A549 (cell line): ENCODE measurements around the gene WDR82. TPM values are rescaled to one million over a fixed set of nuclear protein-coding genes. Genes with fewer than 3 reads are reported as not detected.

ENCODE experiments used
- ATAC-seq, 2 experiments: fragments of 200-7000 bp in 1 of 2; fragments of >200 bp in 1 of 2; cut with Nextera tagmentation in 1 of 2; cut with Tn5 transposase in 1 of 2; 3 replicates each; pipeline versions ENCODE4 v1.8.0 to v1.9.1; 2018 to 2020; ENCODE audit warnings: mild to moderate bottlenecking in 1 of 2, moderate library complexity in 1 of 2
- CTCF ChIA-PET: fragments of 300-600 bp; sonication (Branson Sonifier 250); formaldehyde crosslinking; extraction: SDS; loops from one replicate; lab custom pipeline; 2021; ENCODE audit warnings: antibody characterized with exemption, inconsistent platforms; lab: Yijun Ruan, JAX
- POLR2A ChIA-PET: fragments of 350-600 bp; formaldehyde crosslinking; extraction: SDS; loops from one replicate; lab custom pipeline; 2021; ENCODE audit warnings: antibody characterized with exemption, inconsistent platforms; lab: Yijun Ruan, JAX
- DNase-seq, 2 experiments: peaks; one replicate each; pipeline versions ENCODE4 v3.0.0 to v3.0.0-alpha.2; 2011 to 2016; ENCODE audit warnings: low read depth in 1 of 2, low spot score in 1 of 2
- FAIRE-seq: peaks from 2 replicates; lab custom pipeline; 2011; peaks lifted over from hg19 to GRCh38; lab: Jason Lieb, UNC
- H3K27ac ChIP-seq, 2 experiments: fragments of >200 bp; sonication (Bioruptor Twin); formaldehyde crosslinking; 3 replicates each; pipeline ENCODE4 v1.5.1; 2016 to 2017
- H3K4me1 ChIP-seq: fragments of >200 bp; sonication (Bioruptor Twin); formaldehyde crosslinking; 3 replicates; pipeline ENCODE4 v1.6.1; 2016
- H3K4me2 ChIP-seq: fragments of >200 bp; sonication (Bioruptor Twin); formaldehyde crosslinking; 3 replicates; pipeline ENCODE4 v1.6.1; 2016
- H3K4me3 ChIP-seq: fragments of >200 bp; sonication (Bioruptor Twin); formaldehyde crosslinking; 3 replicates; pipeline ENCODE4 v1.5.1; 2016
- H3K9me3 ChIP-seq: fragments of >200 bp; sonication (Bioruptor Twin); formaldehyde crosslinking; 3 replicates; pipeline ENCODE4 v1.6.1; 2016
- BCL3 ChIP-seq: fragments of >200 bp; sonication (Bioruptor Twin); formaldehyde crosslinking; IDR thresholded peaks from 3 replicates; pipeline ENCODE4 v1.6.1; 2016
- CHD2 ChIP-seq: fragments of 150-350 bp; IDR thresholded peaks from 2 replicates; pipeline ENCODE4 v1.6.1; 2014; ENCODE audit warnings: low read length; ENCODE audit not compliant: partially characterized antibody
- CHD4 ChIP-seq: fragments of 200-600 bp; sonication (generic); IDR thresholded peaks from 2 replicates; pipeline ENCODE4 v1.6.1; 2016; ENCODE audit warnings: antibody characterized with exemption, mild to moderate bottlenecking, borderline replicate concordance
- CTCF ChIP-seq: fragments of >200 bp; sonication (Bioruptor Twin); formaldehyde crosslinking; IDR thresholded peaks from 3 replicates; pipeline ENCODE4 v1.5.1; 2016
- EHF ChIP-seq: fragments of 250-450 bp; sonication (Bioruptor Pico); IDR thresholded peaks from 2 replicates; pipeline ENCODE4 v1.5.0; 2020; ENCODE audit warnings: mild to moderate bottlenecking
- EHMT2 ChIP-seq: fragments of 200-600 bp; sonication (generic); IDR thresholded peaks from 2 replicates; pipeline ENCODE4 v1.6.1; 2016; ENCODE audit warnings: antibody characterized with exemption, low read depth, mild to moderate bottlenecking, moderate library complexity
- EP300 ChIP-seq, 2 experiments: fragments of >200 bp; sonication (Bioruptor Twin); formaldehyde crosslinking; IDR thresholded peaks; 2 replicates in 1 of 2; 3 replicates in 1 of 2; pipeline ENCODE4 v1.6.1; 2016 to 2017
- FOSB ChIP-seq: fragments of 250-450 bp; sonication (Bioruptor Pico); IDR thresholded peaks from 2 replicates; pipeline ENCODE4 v1.5.0; 2020; ENCODE audit warnings: mild to moderate bottlenecking, moderate library complexity
- FOSL2 ChIP-seq, 2 experiments: fragments of 450-650 bp in 1 of 2; fragments of >200 bp in 1 of 2; sonication (Bioruptor Twin) in 1 of 2; formaldehyde crosslinking; IDR thresholded peaks; 2 replicates each; pipeline versions ENCODE4 v1.5.0 to v1.6.1; 2016 to 2020; ENCODE audit warnings: mild to moderate bottlenecking in 1 of 2, moderate library complexity in 1 of 2
- FOXS1 ChIP-seq: fragments of 250-450 bp; sonication (Bioruptor Pico); IDR thresholded peaks from 2 replicates; pipeline ENCODE4 v1.5.0; 2020; ENCODE audit warnings: mild to moderate bottlenecking, moderate library complexity
- GATA3 ChIP-seq: IDR thresholded peaks from 2 replicates; pipeline ENCODE4 v1.6.1; 2012; ENCODE audit warnings: borderline replicate concordance
- HEYL ChIP-seq: fragments of 250-450 bp; sonication (Bioruptor Pico); IDR thresholded peaks from 2 replicates; pipeline ENCODE4 v1.8.0; 2021; ENCODE audit warnings: mild to moderate bottlenecking, moderate library complexity
- HMGXB4 ChIP-seq: fragments of 250-450 bp; sonication (Bioruptor Pico); IDR thresholded peaks from 2 replicates; pipeline ENCODE4 v1.5.0; 2021; ENCODE audit warnings: mild to moderate bottlenecking, moderate library complexity, borderline replicate concordance
- JUNB ChIP-seq: fragments of >200 bp; sonication (Bioruptor Twin); formaldehyde crosslinking; IDR thresholded peaks from 2 replicates; pipeline ENCODE4 v1.6.1; 2016
- KDM1A ChIP-seq: fragments of 200-600 bp; sonication (generic); IDR thresholded peaks from 2 replicates; pipeline ENCODE4 v1.6.1; 2016; ENCODE audit warnings: low read depth, mild to moderate bottlenecking
- KDM5A ChIP-seq: fragments of 200-600 bp; sonication (generic); IDR thresholded peaks from 2 replicates; pipeline ENCODE4 v1.6.1; 2016; ENCODE audit warnings: antibody characterized with exemption, mild to moderate bottlenecking
- MAX ChIP-seq: IDR thresholded peaks from 2 replicates; pipeline ENCODE4 v1.6.1; 2012
- NPAS2 ChIP-seq: fragments of 250-450 bp; sonication (Bioruptor Pico); IDR thresholded peaks from 2 replicates; pipeline ENCODE4 v1.8.0; 2022; ENCODE audit warnings: mild to moderate bottlenecking, moderate library complexity, borderline replicate concordance
- NR3C1 ChIP-seq: fragments of >200 bp; sonication (Bioruptor Twin); formaldehyde crosslinking; IDR thresholded peaks from 3 replicates; pipeline ENCODE4 v1.6.1; 2017
- PBX3 ChIP-seq: IDR thresholded peaks from 2 replicates; pipeline ENCODE4 v1.6.1; 2012
- PHF8 ChIP-seq: fragments of 200-600 bp; sonication (generic); IDR thresholded peaks from 2 replicates; pipeline ENCODE4 v1.6.1; 2016; ENCODE audit warnings: low read depth, mild to moderate bottlenecking, antibody characterized with exemption, moderate library complexity, borderline replicate concordance
- RARB ChIP-seq: fragments of 250-450 bp; sonication (Bioruptor Pico); IDR thresholded peaks from 2 replicates; pipeline ENCODE4 v1.8.0; 2021; ENCODE audit warnings: mild to moderate bottlenecking, moderate library complexity
- SREBF2 ChIP-seq: fragments of 450-650 bp; IDR thresholded peaks from 2 replicates; pipeline ENCODE4 v1.6.1; 2014; ENCODE audit warnings: mild to moderate bottlenecking, moderate library complexity
- TP53 ChIP-seq: fragments of 250-450 bp; sonication (Bioruptor Pico); IDR thresholded peaks from 2 replicates; pipeline ENCODE4 v1.5.0; 2021; ENCODE audit warnings: mild to moderate bottlenecking, moderate library complexity
- ZC3H11A ChIP-seq: fragments of 450-650 bp; IDR thresholded peaks from 2 replicates; pipeline ENCODE4 v1.6.1; 2014; ENCODE audit warnings: antibody characterized with exemption, mild to moderate bottlenecking
- ZSCAN20 ChIP-seq: fragments of 250-450 bp; sonication (Bioruptor Pico); IDR thresholded peaks from 2 replicates; pipeline ENCODE4 v1.8.0; 2022; ENCODE audit warnings: mild to moderate bottlenecking, moderate library complexity
- WGBS: methylation state at CpG from one replicate; pipeline ENCODE4 v1.1.6; 2017; ENCODE audit errors: missing lambda C conversion rate; 5-methylcytosine and 5-hydroxymethylcytosine counted together
- polyA plus RNA-seq, 4 experiments: library from polyadenylated mRNA; depleted of rRNA in 3 of 4; stranded (reverse); fragments of >200 nt; fragmentation: RNase III in 1 of 4; extraction: RNeasy Plus Mini Kit Qiagen cat#74134 plus additional on column Dnase treatment in 1 of 4; gene quantifications; 2 replicates in 3 of 4; 3 replicates in 1 of 4; pipeline ENCODE4 v1.2.3, GENCODE V29; 2011 to 2017

The WDR82 gene
- polyA plus RNA-seq, 2 of the 4 experiments (the other 2 are of a cell fraction) = 50.6 to 52.7 TPM

- ATAC-seq (no peak), FAIRE-seq (no peak), DNase-seq (no peak)
- 95% methylated on average over 4 of the region's 4 CpGs for WGBS
- no peak for TF ChIP-seq CHD2
- TF ChIP-seq MAX = no peak
- TF ChIP-seq HMGXB4 (CRISPR knock-in tag) = no peak
- no peak for TF ChIP-seq HEYL
- TF ChIP-seq NPAS2 (CRISPR knock-in tag) = no peak
- no peak for TF ChIP-seq ZC3H11A
- no peak for TF ChIP-seq EP300 (IDR thresholded peaks at IDR 0.05)
- no peak for TF ChIP-seq ZSCAN20
- no peak for TF ChIP-seq FOXS1 (CRISPR knock-in tag)
- H3K27ac ChIP-seq = no peak overlapping the region
- no peak overlapping the region for H3K4me2 ChIP-seq
- H3K9me3 ChIP-seq = no peaks in the 10 kb centered on the region
- ChIA-PET POLR2A (no interaction called here), CTCF (interaction anchor here (1.7 to 2.0 kb wide), 2 partner anchors 13 to 19 kb away, joined by 4 to 10 read pairs; partner anchors contain the start of genes PPM1M and WDR82)
- H3K4me1 ChIP-seq = no peaks in the 10 kb centered on the region
- H3K4me3 ChIP-seq = no peak overlapping the region
These were observed 19.0 kb downstream of the WDR82 start for GRCh38 chr3:52259448-52259847.

GRCh38 chr3:52259035-52259434, 19.4 kb downstream of the WDR82 start:
- H3K4me3 ChIP-seq = no peak overlapping the region
- H3K4me2 ChIP-seq = no peak overlapping the region
- FAIRE-seq = no peak
- CTCF ChIA-PET = interaction anchor here (1.2 kb wide), 1 partner anchor 39 kb away, joined by 4 read pairs; no protein-coding TSS in a partner anchor
- no peak for ATAC-seq
- H3K4me1 ChIP-seq = no peaks in the 10 kb centered on the region
- no peaks in the 10 kb centered on the region for H3K9me3 ChIP-seq
- no peak overlapping the region for H3K27ac ChIP-seq
- DNase-seq = no peak
- POLR2A ChIA-PET = no interaction called here
- 67% methylated on average over 1 of the region's 1 CpG for WGBS
- TF ChIP-seq CHD4 = no peak
- no peak for TF ChIP-seq PHF8
- TF ChIP-seq JUNB = no peak
- no peak for TF ChIP-seq KDM5A
- no peak for TF ChIP-seq HMGXB4 (CRISPR knock-in tag)
- TF ChIP-seq EHF (CRISPR knock-in tag) = no peak
- TF ChIP-seq KDM1A = no peak
- TF ChIP-seq RARB (CRISPR knock-in tag) = no peak
- TF ChIP-seq PBX3 = no peak
- TF ChIP-seq CTCF = no peak
- TF ChIP-seq TP53 (CRISPR knock-in tag) = no peak
- TF ChIP-seq SREBF2 = no peak
- no peak for TF ChIP-seq CHD2
- TF ChIP-seq BCL3 = no peak
- TF ChIP-seq GATA3 = no peak
- TF ChIP-seq NPAS2 (CRISPR knock-in tag) = no peak
- TF ChIP-seq FOSL2 (IDR thresholded peaks at IDR 0.05) = no peak
- no peak for TF ChIP-seq FOSL2 (CRISPR knock-in tag; IDR thresholded peaks at IDR 0.05)
- TF ChIP-seq EHMT2 = no peak
- TF ChIP-seq NR3C1 = no peak
- TF ChIP-seq FOSB = no peak
